HEK293 (cell line): Measurements from ENCODE around the gene CARD14.

Experiments
- CTCF ChIP-seq: fragments of 450-650 bp; formaldehyde crosslinking; IDR thresholded peaks from 2 replicates; pipeline ENCODE4 v1.5.1; 2016; ENCODE audit warnings: missing biosample characterization, missing genetic modification characterization
- ZNF10 ChIP-seq: fragments of 450-650 bp; formaldehyde crosslinking; IDR thresholded peaks from 2 replicates; pipeline ENCODE4 v1.5.1; 2017; ENCODE audit warnings: missing biosample characterization, missing genetic modification characterization
- ZNF138 ChIP-seq: fragments of 450-650 bp; formaldehyde crosslinking; IDR thresholded peaks from 2 replicates; pipeline ENCODE4 v1.5.1; 2016; ENCODE audit warnings: missing biosample characterization, missing genetic modification characterization, borderline replicate concordance
- ZNF274 ChIP-seq, 2 experiments: fragments of 200-500 bp in 1 of 2; fragments of 450-650 bp in 1 of 2; sonication (Bioruptor generic) in 1 of 2; formaldehyde crosslinking in 1 of 2; IDR thresholded peaks; 2 replicates each; pipeline versions ENCODE4 v1.5.1 to v1.6.1; 2014 to 2016; ENCODE audit warnings: borderline replicate concordance in 1 of 2, inconsistent platforms in 1 of 2, low read length in 1 of 2, missing biosample characterization in 1 of 2, missing genetic modification characterization in 1 of 2
- ZNF394 ChIP-seq: fragments of 450-650 bp; formaldehyde crosslinking; IDR thresholded peaks from 2 replicates; pipeline ENCODE4 v1.5.1; 2016; ENCODE audit warnings: missing biosample characterization, missing genetic modification characterization, mild to moderate bottlenecking, moderate library complexity, borderline replicate concordance
- ZNF510 ChIP-seq: fragments of 450-650 bp; formaldehyde crosslinking; IDR thresholded peaks from 2 replicates; pipeline ENCODE4 v1.5.1; 2018; ENCODE audit warnings: mild to moderate bottlenecking, missing genetic modification characterization, missing biosample characterization; ENCODE audit not compliant: insufficient replicate concordance
- TF ChIP-seq, protein P1 (sequence below): fragments of 450-650 bp; formaldehyde crosslinking; IDR thresholded peaks from 2 replicates; pipeline ENCODE4 v1.5.1; 2016; ENCODE audit warnings: missing biosample characterization, missing genetic modification characterization, low read depth

- no peak for TF ChIP-seq ZNF10 (tag by site-specific recombination)
- no peak for TF ChIP-seq ZNF394 (tag by site-specific recombination)
- TF ChIP-seq ZNF510 (tag by site-specific recombination), result no peak
- TF ChIP-seq ZNF138 (tag by site-specific recombination), result no peak
- no peak for TF ChIP-seq ZNF274 (IDR thresholded peaks at IDR 0.05; ENCODE audit: low read length)
- no peak for TF ChIP-seq ZNF274 (tag by site-specific recombination; IDR thresholded peaks at IDR 0.05; ENCODE audit: borderline replicate concordance)
- TF ChIP-seq, protein P1, sequence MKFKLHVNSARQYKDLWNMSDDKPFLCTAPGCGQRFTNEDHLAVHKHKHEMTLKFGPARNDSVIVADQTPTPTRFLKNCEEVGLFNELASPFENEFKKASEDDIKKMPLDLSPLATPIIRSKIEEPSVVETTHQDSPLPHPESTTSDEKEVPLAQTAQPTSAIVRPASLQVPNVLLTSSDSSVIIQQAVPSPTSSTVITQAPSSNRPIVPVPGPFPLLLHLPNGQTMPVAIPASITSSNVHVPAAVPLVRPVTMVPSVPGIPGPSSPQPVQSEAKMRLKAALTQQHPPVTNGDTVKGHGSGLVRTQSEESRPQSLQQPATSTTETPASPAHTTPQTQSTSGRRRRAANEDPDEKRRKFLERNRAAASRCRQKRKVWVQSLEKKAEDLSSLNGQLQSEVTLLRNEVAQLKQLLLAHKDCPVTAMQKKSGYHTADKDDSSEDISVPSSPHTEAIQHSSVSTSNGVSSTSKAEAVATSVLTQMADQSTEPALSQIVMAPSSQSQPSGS (tag by site-specific recombination), result no peak
- TF ChIP-seq CTCF (tag by site-specific recombination), result no peak
These were observed 40.7 kb downstream of the CARD14 start for GRCh38 chr17:80210348-80211108.
